T-helper 17 cell (primary cell): ENCODE results near the gene TCERG1. TPM values are rescaled to one million over a fixed set of nuclear protein-coding genes. Genes with fewer than 3 reads are reported as not detected.
A peak's percentile ranks its signal among the peaks of the same experiment; 100 is the strongest.

Experiments used
- ATAC-seq: fragments of 150-1000 bp; cut with Tn5 transposase; 2 replicates; pipeline ENCODE4 v1.10.0; 2021; ENCODE audit warnings: mild to moderate bottlenecking, moderate library complexity
- DNase-seq, 3 donors: peaks; one replicate each; pipeline versions ENCODE4 v3.0.0 to v3.0.0-alpha.2; 2020 to 2021
- H3K9me3 ChIP-seq: one replicate; pipeline ENCODE4 v1.7.0; 2013; ENCODE audit warnings: low read length, mild to moderate bottlenecking; ENCODE audit not compliant: control insufficient read depth, poor library complexity, severe bottlenecking
- H3K27ac Mint-ChIP-seq: one replicate; pipeline ENCODE4 v1.8.0; 2022; ENCODE audit warnings: mild to moderate bottlenecking, moderate library complexity, mixed read lengths
- H3K27me3 Mint-ChIP-seq: one replicate; pipeline ENCODE4 v1.8.0; 2022; ENCODE audit warnings: mixed read lengths
- H3K36me3 Mint-ChIP-seq: one replicate; pipeline ENCODE4 v1.8.0; 2022; ENCODE audit warnings: low read depth, mixed read lengths
- H3K4me1 Mint-ChIP-seq: one replicate; pipeline ENCODE4 v1.8.0; 2022; ENCODE audit warnings: mild to moderate bottlenecking, mixed read lengths
- H3K4me3 Mint-ChIP-seq: one replicate; pipeline ENCODE4 v1.8.0; 2022; ENCODE audit warnings: mild to moderate bottlenecking, moderate library complexity, mixed read lengths
- total RNA-seq, 4 donors: library from RNA in 2 of 4; stranded (reverse) in 2 of 4; gene quantifications; one replicate each; pipeline ENCODE4 v1.2.3 and lab custom pipeline; 2022 to 2026

The TCERG1 gene
- total RNA-seq, 2 donors from 2014 or later, result 84.6 to 98.1 TPM

DNA sequence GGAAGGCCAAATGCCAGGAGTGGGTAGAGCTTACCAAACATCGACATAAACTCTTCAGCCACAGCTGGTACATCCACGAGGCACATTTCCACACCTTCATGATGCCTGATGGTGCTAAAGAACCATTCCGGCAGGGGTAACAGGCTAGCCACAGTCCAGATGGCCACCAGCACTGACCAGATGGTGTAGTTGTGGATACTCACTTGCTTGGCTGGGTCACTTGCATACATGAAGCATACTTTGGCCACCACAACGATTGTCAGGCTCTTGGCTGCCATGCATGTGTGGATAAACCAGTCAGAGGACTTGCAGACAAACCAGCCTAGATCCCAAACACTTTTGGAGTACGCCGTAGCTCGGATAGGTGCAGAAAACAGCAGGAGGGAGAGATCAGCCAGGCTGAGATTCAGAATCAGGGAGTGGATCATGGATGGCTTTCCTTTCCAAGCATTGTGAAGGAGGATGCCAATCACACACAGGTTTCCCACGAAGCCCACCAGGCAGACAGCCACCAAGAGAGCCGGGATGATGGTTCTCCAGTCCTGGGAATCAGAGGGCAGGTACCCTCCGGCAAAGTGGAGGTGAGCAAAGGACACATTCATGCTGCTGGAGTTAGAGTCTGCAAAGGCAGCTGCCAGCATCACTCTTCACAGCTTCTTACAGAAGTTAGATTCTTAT, 68.5 kb downstream of the TCERG1 start:
- DNase-seq, result no peak
- Mint-ChIP-seq H3K36me3 (no peaks in the 10 kb centered on the region), H3K4me3 (no peak overlapping the region), H3K4me1 (peaks cover 4% of the 10 kb centered on the region), H3K27me3 (peaks cover 5% of the 10 kb centered on the region), H3K27ac (no peak overlapping the region)
- H3K9me3 ChIP-seq, result no peaks in the 10 kb centered on the region
- no peak for ATAC-seq

GRCh38 chr5:146516151-146516475, 69.0 kb downstream of the TCERG1 start, which contains the start of gene GPR151:
Gene GPR151, minus strand, starts transcription at chr5:146516190. Its CDS starts 77 bp downstream, at chr5:146516113.
- ATAC-seq (no peak), DNase-seq (no peak)
- no peaks in the 10 kb centered on the region for H3K36me3 Mint-ChIP-seq
- no peaks in the 10 kb centered on the region for H3K9me3 ChIP-seq
- H3K4me1 Mint-ChIP-seq, result peaks cover 4% of the 10 kb centered on the region
- no peak within 1 kb of the TSS for H3K4me3 Mint-ChIP-seq
- no peak within 1 kb of the TSS for H3K27ac Mint-ChIP-seq
- H3K27me3 Mint-ChIP-seq, result peaks cover 6% of the 10 kb centered on the region

DNA sequence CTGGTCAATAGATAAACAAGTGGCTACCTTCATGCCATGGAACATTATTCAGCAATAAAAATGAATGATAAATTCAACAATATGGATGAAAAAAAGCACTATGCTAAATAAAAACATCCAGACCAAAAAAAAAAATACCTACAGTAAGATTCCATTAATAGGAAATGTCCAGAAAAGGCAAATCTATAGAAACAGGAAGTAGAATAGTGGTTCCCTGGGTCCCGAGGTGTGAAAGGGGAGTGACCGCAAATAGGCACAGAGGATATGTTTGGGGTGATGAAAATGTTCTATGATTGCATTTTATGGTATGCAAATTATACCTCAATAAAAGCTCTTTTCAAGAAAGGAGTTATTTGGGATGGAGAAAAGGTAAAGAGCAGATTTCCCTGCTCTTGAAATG, 72.4 kb downstream of the TCERG1 start:
- Mint-ChIP-seq H3K27ac (no peak overlapping the region), H3K27me3 (peaks cover 23% of the 10 kb centered on the region), H3K4me1 (peaks cover 4% of the 10 kb centered on the region), H3K36me3 (no peaks in the 10 kb centered on the region), H3K4me3 (no peak overlapping the region)
- ATAC-seq, result no peak
- no peaks in the 10 kb centered on the region for H3K9me3 ChIP-seq
- DNase-seq, result no peak

GRCh38 chr5:146520731-146521130, 73.6 kb downstream of the TCERG1 start:
- no peak for ATAC-seq
- DNase-seq, result no peak
- Mint-ChIP-seq H3K36me3 (no peaks in the 10 kb centered on the region), H3K4me1 (peaks cover 4% of the 10 kb centered on the region), H3K27me3 (peaks cover 23% of the 10 kb centered on the region), H3K27ac (no peak overlapping the region), H3K4me3 (no peak overlapping the region)
- H3K9me3 ChIP-seq, result no peaks in the 10 kb centered on the region

GRCh38 chr5:146521403-146522106, 74.4 kb downstream of the TCERG1 start:
- H3K9me3 ChIP-seq, result no peaks in the 10 kb centered on the region
- Mint-ChIP-seq H3K27ac (no peak overlapping the region), H3K4me3 (no peak overlapping the region), H3K36me3 (no peaks in the 10 kb centered on the region), H3K27me3 (peaks cover 23% of the 10 kb centered on the region), H3K4me1 (peaks cover 2% of the 10 kb centered on the region)
- ATAC-seq (no peak), DNase-seq (no peak)

- Mint-ChIP-seq H3K4me3 (no peak overlapping the region), H3K36me3 (no peaks in the 10 kb centered on the region), H3K27me3 (peaks cover 35% of the 10 kb centered on the region), H3K4me1 (no peaks in the 10 kb centered on the region), H3K27ac (no peak overlapping the region)
- no peaks in the 10 kb centered on the region for H3K9me3 ChIP-seq
- ATAC-seq (no peak), DNase-seq (no peak)
Measured at GRCh38 chr5:146523698-146524097, 76.6 kb downstream of the TCERG1 start.

DNA sequence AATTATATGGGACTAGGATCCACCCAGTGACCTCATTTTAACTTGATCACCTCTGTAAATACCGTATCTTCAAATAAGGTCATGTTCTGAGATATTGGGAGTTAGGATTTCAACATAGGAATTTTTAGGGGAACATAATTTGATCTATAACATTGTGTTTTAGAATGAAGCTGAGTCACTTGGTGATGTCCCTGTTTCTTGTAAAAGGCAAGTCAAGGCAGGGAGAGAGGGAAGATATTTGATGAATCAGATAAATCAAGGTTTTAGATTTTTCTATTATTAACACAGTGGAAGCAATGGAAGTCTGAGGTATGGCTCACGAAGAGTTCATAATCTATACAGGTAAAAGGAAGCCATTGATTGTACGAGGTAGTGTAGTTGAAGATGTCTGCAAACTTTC, 80.7 kb downstream of the TCERG1 start:
- no peak for DNase-seq
- H3K4me3 Mint-ChIP-seq, result no peak overlapping the region
- H3K27ac Mint-ChIP-seq, result no peak overlapping the region
- H3K9me3 ChIP-seq, result no peaks in the 10 kb centered on the region
- H3K36me3 Mint-ChIP-seq, result no peaks in the 10 kb centered on the region
- H3K27me3 Mint-ChIP-seq, result peaks cover 17% of the 10 kb centered on the region
- ATAC-seq, result no peak
- H3K4me1 Mint-ChIP-seq, result no peaks in the 10 kb centered on the region

DNA sequence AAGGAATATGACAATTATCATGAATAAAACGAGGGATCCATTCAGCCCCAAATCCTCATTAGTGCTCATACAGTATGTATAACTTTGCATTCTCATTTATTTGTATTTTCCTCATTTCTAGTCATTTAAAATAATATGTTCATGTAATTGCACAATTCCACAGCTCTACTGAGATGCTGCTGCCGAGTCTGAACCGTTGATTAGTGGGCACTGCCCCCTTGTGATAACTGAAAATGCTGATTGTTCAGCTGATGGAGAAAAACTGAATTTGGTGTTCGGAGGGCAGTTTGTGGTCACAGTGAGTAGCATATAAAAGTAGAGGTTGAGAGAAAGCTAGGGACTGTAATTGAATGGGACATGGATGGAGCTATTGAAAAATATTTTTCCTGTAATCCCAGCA, 81.1 kb downstream of the TCERG1 start:
- peaks cover 12% of the 10 kb centered on the region for H3K27me3 Mint-ChIP-seq
- H3K4me1 Mint-ChIP-seq, result peaks cover 2% of the 10 kb centered on the region
- no peaks in the 10 kb centered on the region for H3K36me3 Mint-ChIP-seq
- ATAC-seq (no peak), DNase-seq (no peak)
- no peaks in the 10 kb centered on the region for H3K9me3 ChIP-seq
- no peak overlapping the region for H3K27ac Mint-ChIP-seq
- H3K4me3 Mint-ChIP-seq, result no peak overlapping the region

DNA sequence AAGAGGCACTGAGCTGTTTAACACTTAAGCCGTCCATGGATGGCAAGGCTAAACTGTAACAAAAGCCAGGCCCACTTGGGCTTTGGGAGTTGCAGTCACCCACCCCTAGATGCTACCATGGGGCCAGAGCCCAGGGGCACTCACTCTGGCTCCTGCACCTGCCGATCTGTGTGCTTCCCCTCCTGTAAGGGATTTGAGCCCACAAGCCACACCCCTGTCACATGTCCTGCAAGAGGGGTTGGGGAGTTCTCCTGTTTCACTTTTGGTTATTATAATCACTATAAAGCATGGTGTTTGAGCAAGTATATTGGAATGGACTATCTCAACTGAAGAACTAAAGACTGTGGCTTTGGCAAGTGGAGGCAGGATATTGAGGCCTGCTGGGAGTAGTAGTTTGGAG, 82.9 kb downstream of the TCERG1 start:
- no peak for DNase-seq
- Mint-ChIP-seq H3K36me3 (no peaks in the 10 kb centered on the region), H3K4me3 (no peak overlapping the region), H3K4me1 (peaks cover 5% of the 10 kb centered on the region), H3K27me3 (peaks cover 12% of the 10 kb centered on the region), H3K27ac (no peak overlapping the region)
- no peaks in the 10 kb centered on the region for H3K9me3 ChIP-seq
- ATAC-seq, result no peak

DNA sequence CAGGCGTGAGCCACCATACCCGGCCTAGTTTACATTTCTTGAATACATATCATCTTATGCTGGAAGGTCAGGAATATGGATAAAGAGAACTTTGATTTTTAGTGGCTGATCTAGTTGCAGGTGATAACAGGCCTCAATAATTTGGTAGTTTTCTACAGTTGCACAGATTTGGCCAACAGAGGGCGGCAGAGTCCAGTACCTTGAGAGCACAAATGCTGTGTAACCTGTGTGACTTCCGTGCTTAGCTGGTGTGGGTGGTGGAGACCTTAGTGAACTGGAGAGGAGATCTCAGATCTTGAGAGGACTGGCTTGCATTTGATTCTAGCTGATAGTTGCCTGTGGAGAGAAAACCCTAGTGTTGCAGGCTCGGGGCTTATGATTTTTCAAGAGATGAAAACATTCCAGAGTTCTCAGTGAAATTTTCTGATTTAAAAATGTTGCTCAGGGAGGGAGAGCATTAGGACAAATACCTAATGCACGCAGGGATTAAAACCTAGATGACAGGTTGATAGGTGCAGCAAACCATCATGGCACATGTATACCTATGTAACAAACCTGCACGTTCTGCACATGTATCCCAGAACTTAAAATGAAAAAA, 86.2 kb downstream of the TCERG1 start:
- H3K9me3 ChIP-seq, result no peaks in the 10 kb centered on the region
- ATAC-seq, result peak; percentile 97
- H3K4me3 Mint-ChIP-seq, result no peak overlapping the region
- DNase-seq, result peak; percentile 35 to 68 (median 37)
- H3K27me3 Mint-ChIP-seq, result peaks cover 12% of the 10 kb centered on the region
- no peaks in the 10 kb centered on the region for H3K36me3 Mint-ChIP-seq
- peaks cover 7% of the 10 kb centered on the region for H3K4me1 Mint-ChIP-seq
- peak overlapping the region; percentile 72 for H3K27ac Mint-ChIP-seq

GRCh38 chr5:146533882-146534281, 86.7 kb downstream of the TCERG1 start:
- H3K4me1 Mint-ChIP-seq, result peaks cover 7% of the 10 kb centered on the region
- H3K27ac Mint-ChIP-seq, result no peak overlapping the region
- no peaks in the 10 kb centered on the region for H3K36me3 Mint-ChIP-seq
- ATAC-seq, result no peak
- no peak overlapping the region for H3K4me3 Mint-ChIP-seq
- no peaks in the 10 kb centered on the region for H3K9me3 ChIP-seq
- no peak for DNase-seq
- H3K27me3 Mint-ChIP-seq, result peaks cover 12% of the 10 kb centered on the region

- Mint-ChIP-seq H3K4me1 (peaks cover 6% of the 10 kb centered on the region), H3K27me3 (peaks cover 12% of the 10 kb centered on the region), H3K27ac (no peak overlapping the region), H3K36me3 (no peaks in the 10 kb centered on the region), H3K4me3 (no peak overlapping the region)
- no peak for ATAC-seq
- no peak for DNase-seq
- no peaks in the 10 kb centered on the region for H3K9me3 ChIP-seq
Measured at GRCh38 chr5:146538432-146538831, 91.3 kb downstream of the TCERG1 start.

DNA sequence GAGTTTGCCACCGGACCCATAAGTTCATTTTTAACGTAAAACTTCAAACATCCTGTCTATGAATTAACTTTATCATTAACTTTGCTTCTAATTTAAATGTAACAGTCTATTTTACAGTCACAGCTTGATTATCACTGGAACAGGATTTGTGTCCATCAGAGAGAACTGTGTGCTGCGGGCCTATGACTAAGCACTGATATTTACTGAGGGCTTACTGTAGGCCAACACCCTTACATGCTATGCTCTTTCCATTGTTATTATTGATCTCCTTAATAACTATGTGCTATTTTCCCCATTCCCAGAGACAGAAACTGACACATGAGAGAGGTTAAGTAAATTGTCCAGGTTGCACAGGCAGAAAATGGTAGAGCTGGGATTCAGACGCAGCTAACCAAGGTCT, 92.8 kb downstream of the TCERG1 start:
- H3K9me3 ChIP-seq, result no peaks in the 10 kb centered on the region
- Mint-ChIP-seq H3K27me3 (peaks cover 12% of the 10 kb centered on the region), H3K27ac (no peak overlapping the region), H3K4me3 (no peak overlapping the region), H3K4me1 (peaks cover 5% of the 10 kb centered on the region), H3K36me3 (no peaks in the 10 kb centered on the region)
- ATAC-seq (no peak), DNase-seq (no peak)
